Activated naive CD4-positive, alpha-beta T cell treated with anti-CD3 and anti-CD28 coated beads, Interleukin-2, amount 10 ng/mL, durations not matched to agents 7 days and 5 days (primary cell): ENCODE measurements around the gene FGF2.
"Not testable (repeated sequence)": the region's sequence is repeated elsewhere in the genome, so short reads cannot be mapped to it uniquely, and the experiment has no call there.

Source experiments
- CTCF ChIA-PET: fragments of 350-600 bp; sonication (Branson Sonifier 250); formaldehyde crosslinking; loops from one replicate; lab custom pipeline; 2021; ENCODE audit warnings: antibody characterized with exemption; lab: Charles Lee
- DNase-seq: peaks from one replicate; pipeline ENCODE4 v3.0.0-alpha.2; 2020
- H3K27ac Mint-ChIP-seq: one replicate; pipeline ENCODE4 v1.8.0; 2021; ENCODE audit warnings: mild to moderate bottlenecking, moderate library complexity, mixed read lengths
- H3K27me3 Mint-ChIP-seq: one replicate; pipeline ENCODE4 v1.8.0; 2021; ENCODE audit warnings: mild to moderate bottlenecking, mixed read lengths
- H3K36me3 Mint-ChIP-seq: one replicate; pipeline ENCODE4 v1.8.0; 2021; ENCODE audit warnings: mixed read lengths
- H3K4me1 Mint-ChIP-seq: one replicate; pipeline ENCODE4 v1.8.0; 2021; ENCODE audit warnings: mixed read lengths
- H3K4me3 Mint-ChIP-seq: one replicate; pipeline ENCODE4 v1.8.0; 2021; ENCODE audit warnings: mild to moderate bottlenecking, moderate library complexity, mixed read lengths
- H3K9me3 Mint-ChIP-seq: one replicate; pipeline ENCODE4 v1.8.0; 2021; ENCODE audit warnings: mixed read lengths

Gene FGF2

GRCh38 chr4:122844391-122844790 lies 17.8 kb downstream of the FGF2 start:
- DNase-seq, H3K9me3 Mint-ChIP-seq, H3K4me1 Mint-ChIP-seq, H3K27ac Mint-ChIP-seq, H3K4me3 Mint-ChIP-seq, CTCF ChIA-PET, H3K36me3 Mint-ChIP-seq: not testable (repeated sequence)
- peaks cover 16% of the 10 kb centered on the region for H3K27me3 Mint-ChIP-seq

GRCh38 chr4:122845066-122845465 lies 18.4 kb downstream of the FGF2 start:
- no peaks in the 10 kb centered on the region for H3K9me3 Mint-ChIP-seq
- peaks cover 10% of the 10 kb centered on the region for H3K27me3 Mint-ChIP-seq
- no peak overlapping the region for H3K27ac Mint-ChIP-seq
- no peaks in the 10 kb centered on the region for H3K4me1 Mint-ChIP-seq
- DNase-seq = no peak
- H3K36me3 Mint-ChIP-seq = no peaks in the 10 kb centered on the region
- CTCF ChIA-PET = no interaction called here
- H3K4me3 Mint-ChIP-seq = no peak overlapping the region

- CTCF ChIA-PET = no interaction called here
- H3K27ac Mint-ChIP-seq = no peak overlapping the region
- H3K4me3 Mint-ChIP-seq = no peak overlapping the region
- no peaks in the 10 kb centered on the region for H3K4me1 Mint-ChIP-seq
- H3K27me3 Mint-ChIP-seq = peaks cover 10% of the 10 kb centered on the region
- no peak for DNase-seq
- H3K36me3 Mint-ChIP-seq = no peaks in the 10 kb centered on the region
- no peaks in the 10 kb centered on the region for H3K9me3 Mint-ChIP-seq
These were observed 19.1 kb downstream of the FGF2 start for GRCh38 chr4:122845760-122846159.

GRCh38 chr4:122847931-122848330 lies 21.3 kb downstream of the FGF2 start:
- H3K36me3 Mint-ChIP-seq = no peaks in the 10 kb centered on the region
- CTCF ChIA-PET = no interaction called here
- H3K27me3 Mint-ChIP-seq = peaks cover 11% of the 10 kb centered on the region
- no peak overlapping the region for H3K4me3 Mint-ChIP-seq
- DNase-seq = no peak
- no peaks in the 10 kb centered on the region for H3K9me3 Mint-ChIP-seq
- H3K4me1 Mint-ChIP-seq = no peaks in the 10 kb centered on the region
- H3K27ac Mint-ChIP-seq = no peak overlapping the region

- H3K4me3 Mint-ChIP-seq, DNase-seq, CTCF ChIA-PET, H3K4me1 Mint-ChIP-seq, H3K27ac Mint-ChIP-seq, H3K9me3 Mint-ChIP-seq, H3K36me3 Mint-ChIP-seq: not testable (repeated sequence)
- H3K27me3 Mint-ChIP-seq = peaks cover 11% of the 10 kb centered on the region
These were observed 23.2 kb downstream of the FGF2 start for GRCh38 chr4:122849789-122850188.

- no peaks in the 10 kb centered on the region for H3K9me3 Mint-ChIP-seq
- DNase-seq = no peak
- H3K36me3 Mint-ChIP-seq = no peaks in the 10 kb centered on the region
- no peak overlapping the region for H3K4me3 Mint-ChIP-seq
- CTCF ChIA-PET = no interaction called here
- peaks cover 14% of the 10 kb centered on the region for H3K27me3 Mint-ChIP-seq
- no peaks in the 10 kb centered on the region for H3K4me1 Mint-ChIP-seq
- no peak overlapping the region for H3K27ac Mint-ChIP-seq
These were observed 24.9 kb downstream of the FGF2 start for GRCh38 chr4:122851568-122851967.

- Mint-ChIP-seq H3K36me3 (no peaks in the 10 kb centered on the region), H3K9me3 (no peaks in the 10 kb centered on the region), H3K27me3 (peaks cover 27% of the 10 kb centered on the region), H3K4me3 (no peak overlapping the region), H3K4me1 (no peaks in the 10 kb centered on the region), H3K27ac (no peak overlapping the region)
- DNase-seq = no peak
- CTCF ChIA-PET = interaction anchor here (1.5 kb wide), 1 partner anchor 22 kb away, joined by 3 read pairs; no protein-coding TSS in a partner anchor
These were observed 28.1 kb downstream of the FGF2 start for GRCh38 chr4:122854447-122855352.

GRCh38 chr4:122855353-122855890 lies 28.8 kb downstream of the FGF2 start:
- H3K4me1 Mint-ChIP-seq = no peaks in the 10 kb centered on the region
- no peak for DNase-seq
- H3K27me3 Mint-ChIP-seq = peaks cover 27% of the 10 kb centered on the region
- H3K27ac Mint-ChIP-seq = no peak overlapping the region
- no peaks in the 10 kb centered on the region for H3K36me3 Mint-ChIP-seq
- H3K4me3 Mint-ChIP-seq = no peak overlapping the region
- H3K9me3 Mint-ChIP-seq = no peaks in the 10 kb centered on the region
- CTCF ChIA-PET = interaction anchor here (1.5 kb wide), 1 partner anchor 23 kb away, joined by 3 read pairs; no protein-coding TSS in a partner anchor

- Mint-ChIP-seq H3K27me3 (peaks cover 35% of the 10 kb centered on the region), H3K4me3 (no peak overlapping the region), H3K36me3 (no peaks in the 10 kb centered on the region), H3K4me1 (no peaks in the 10 kb centered on the region), H3K27ac (no peak overlapping the region), H3K9me3 (no peaks in the 10 kb centered on the region)
- DNase-seq = no peak
- CTCF ChIA-PET = interaction anchor here (0.6 to 0.7 kb wide), 2 partner anchors 18 to 140 kb away, joined by 3 read pairs; no protein-coding TSS in a partner anchor
These were observed 30.5 kb downstream of the FGF2 start for GRCh38 chr4:122857160-122857559.

- Mint-ChIP-seq H3K4me3 (no peak overlapping the region), H3K27ac (no peak overlapping the region), H3K36me3 (no peaks in the 10 kb centered on the region), H3K9me3 (no peaks in the 10 kb centered on the region), H3K4me1 (no peaks in the 10 kb centered on the region), H3K27me3 (peaks cover 28% of the 10 kb centered on the region)
- CTCF ChIA-PET = no interaction called here
- DNase-seq = no peak
These were observed 32.1 kb downstream of the FGF2 start for GRCh38 chr4:122858705-122859104.

GRCh38 chr4:122861172-122861943 lies 34.7 kb downstream of the FGF2 start:
- CTCF ChIA-PET = no interaction called here
- peaks cover 21% of the 10 kb centered on the region for H3K27me3 Mint-ChIP-seq
- no peaks in the 10 kb centered on the region for H3K36me3 Mint-ChIP-seq
- no peaks in the 10 kb centered on the region for H3K4me1 Mint-ChIP-seq
- no peaks in the 10 kb centered on the region for H3K9me3 Mint-ChIP-seq
- H3K27ac Mint-ChIP-seq = no peak overlapping the region
- no peak for DNase-seq
- no peak overlapping the region for H3K4me3 Mint-ChIP-seq

GRCh38 chr4:122863639-122864038 lies 37.0 kb downstream of the FGF2 start:
- no peak overlapping the region for H3K4me3 Mint-ChIP-seq
- no peaks in the 10 kb centered on the region for H3K36me3 Mint-ChIP-seq
- H3K27ac Mint-ChIP-seq = no peak overlapping the region
- no peak for DNase-seq
- CTCF ChIA-PET = no interaction called here
- no peaks in the 10 kb centered on the region for H3K4me1 Mint-ChIP-seq
- peaks cover 7% of the 10 kb centered on the region for H3K27me3 Mint-ChIP-seq
- peaks cover 5% of the 10 kb centered on the region for H3K9me3 Mint-ChIP-seq

GRCh38 chr4:122865425-122865824 lies 38.8 kb downstream of the FGF2 start:
- H3K9me3 Mint-ChIP-seq = peaks cover 5% of the 10 kb centered on the region
- H3K4me3 Mint-ChIP-seq = no peak overlapping the region
- H3K4me1 Mint-ChIP-seq = no peaks in the 10 kb centered on the region
- H3K36me3 Mint-ChIP-seq = no peaks in the 10 kb centered on the region
- CTCF ChIA-PET = no interaction called here
- DNase-seq = no peak
- H3K27ac Mint-ChIP-seq = no peak overlapping the region
- H3K27me3 Mint-ChIP-seq = peaks cover 7% of the 10 kb centered on the region

- H3K4me1 Mint-ChIP-seq, CTCF ChIA-PET, H3K27ac Mint-ChIP-seq, DNase-seq, H3K36me3 Mint-ChIP-seq, H3K9me3 Mint-ChIP-seq, H3K4me3 Mint-ChIP-seq: not testable (repeated sequence)
- H3K27me3 Mint-ChIP-seq = peaks cover 23% of the 10 kb centered on the region
These were observed 41.6 kb downstream of the FGF2 start for GRCh38 chr4:122868235-122868634.
